OCI-LY7 (cell line): Measurements from ENCODE around the gene SRGAP3.

Experiments used
- CTCF ChIP-seq: fragments of 200-600 bp; sonication (generic); conservative IDR thresholded peaks from 2 replicates; pipeline ENCODE4 v1.5.1; 2014; ENCODE audit warnings: mild to moderate bottlenecking, antibody characterized with exemption, low read length, moderate library complexity, mixed read lengths
- EZH2phosphoT487 ChIP-seq: fragments of 200-600 bp; sonication (generic); IDR thresholded peaks from 2 replicates; pipeline ENCODE4 v1.6.1; 2018; ENCODE audit warnings: low read depth, borderline replicate concordance, mild to moderate bottlenecking, mixed run types, antibody characterized with exemption, low read length, moderate library complexity, mixed read lengths

GRCh38 chr3:9161298-9161697, 88.1 kb downstream of the SRGAP3 start:
- TF ChIP-seq CTCF (no peak), EZH2phosphoT487 (no peak)
